SK-MEL-5 (cell line): Measurements from ENCODE around the gene GNG2. TPM values are rescaled to one million over a fixed set of nuclear protein-coding genes. Genes with fewer than 3 reads are reported as not detected.
A peak's percentile ranks its signal among the peaks of the same experiment; 100 is the strongest.

Experiments
- DNase-seq: peaks from one replicate; pipeline ENCODE4 v3.0.0-alpha.2; 2016; ENCODE audit warnings: low read depth, low spot score
- in situ Hi-C: cut with HindIII; loops from 2 replicates; pipeline ENCODE4 v1.10.0; 2016; ENCODE audit warnings: low sequenced_read_pairs, high pct_unique_total_duplicates, low pct_unique_long_range_greater_than_20kb
- total RNA-seq: library from RNA; depleted of rRNA; stranded (reverse); fragments of >200 nt; shearing (Covaris generic); gene quantifications from 2 replicates; pipeline ENCODE4 v1.2.3, GENCODE V29; 2014

The GNG2 gene
- total RNA-seq, 1 experiment from 2014 or later, result 19.1 TPM

GRCh38 chr14:51848120-51848519 lies 12.3 kb upstream of the GNG2 start:
- in situ Hi-C loops, result no loop called here
- no peak for DNase-seq

GRCh38 chr14:51849097-51849496 lies 11.3 kb upstream of the GNG2 start:
- no peak for DNase-seq
- in situ Hi-C loops, result no loop called here

GRCh38 chr14:51850651-51851050 lies 9.8 kb upstream of the GNG2 start:
- no peak for DNase-seq
- in situ Hi-C loops, result no loop called here

GRCh38 chr14:51852541-51852940 lies 7.9 kb upstream of the GNG2 start:
- no peak for DNase-seq
- in situ Hi-C loops, result no loop called here

DNA sequence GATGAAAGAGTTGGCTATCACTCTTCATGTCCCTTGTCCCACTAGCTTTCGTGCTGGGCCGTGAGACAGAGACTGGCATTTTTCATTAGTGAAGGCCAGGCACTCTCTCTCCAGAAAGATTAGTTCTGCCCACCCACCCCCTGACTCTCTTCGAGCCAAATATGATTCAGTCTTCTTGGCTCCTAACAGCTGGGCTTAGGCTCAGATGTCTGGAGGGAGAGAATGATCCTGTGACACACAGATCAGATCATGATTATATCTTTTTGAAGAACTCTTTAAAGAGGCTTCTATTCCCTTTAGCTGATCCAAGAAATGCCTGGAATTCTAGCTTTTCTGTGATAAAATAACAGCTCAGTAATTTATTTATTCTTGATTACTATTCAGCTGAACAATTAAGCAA lies 5.2 kb upstream of the GNG2 start:
- DNase-seq, result no peak
- in situ Hi-C loops, result no loop called here

DNA sequence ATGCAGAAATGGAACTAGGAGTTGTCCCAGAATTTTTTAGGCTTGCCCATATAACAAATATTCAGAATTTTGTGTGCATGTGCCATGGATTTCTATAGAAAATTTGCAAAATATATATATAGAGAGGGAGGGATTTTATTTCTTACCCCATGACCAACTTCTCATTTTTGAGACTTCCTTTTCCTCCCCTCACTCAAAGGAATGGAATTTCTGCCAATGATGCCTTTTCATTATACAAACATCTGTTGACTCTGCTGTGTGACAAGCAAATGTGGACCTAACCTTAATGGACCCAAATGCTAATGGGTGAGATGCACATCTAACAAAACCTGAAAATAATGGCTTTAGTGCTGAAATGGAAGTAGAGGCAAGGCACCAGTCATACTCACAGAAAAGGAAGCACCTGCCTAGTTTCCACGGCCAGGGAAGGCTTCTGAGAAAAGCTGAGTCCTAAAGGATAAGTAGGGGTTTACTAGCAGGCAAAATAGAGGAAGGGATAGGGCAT lies 3.6 kb upstream of the GNG2 start:
- DNase-seq, result no peak
- in situ Hi-C loops, result no loop called here

DNA sequence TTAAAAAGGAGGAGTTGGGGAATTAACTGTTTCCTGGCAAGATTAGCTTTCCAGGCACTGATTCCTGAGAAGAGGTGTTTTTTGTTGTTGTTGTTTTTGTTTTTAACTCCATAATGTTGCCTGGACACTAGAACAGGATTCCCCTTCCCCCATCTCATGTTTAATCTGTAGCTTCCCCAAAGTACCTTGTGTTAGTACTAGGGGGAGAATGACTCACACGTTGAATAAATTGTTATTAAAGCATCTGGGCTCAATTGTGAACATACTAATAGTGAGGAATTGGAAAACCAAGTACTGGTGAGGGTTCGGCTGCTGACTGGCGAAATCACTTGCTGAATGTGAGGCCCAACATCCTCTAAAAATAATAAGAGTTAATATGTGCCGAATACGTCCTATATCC lies 1.3 kb upstream of the GNG2 start:
- in situ Hi-C loops, result no loop called here
- DNase-seq, result no peak

DNA sequence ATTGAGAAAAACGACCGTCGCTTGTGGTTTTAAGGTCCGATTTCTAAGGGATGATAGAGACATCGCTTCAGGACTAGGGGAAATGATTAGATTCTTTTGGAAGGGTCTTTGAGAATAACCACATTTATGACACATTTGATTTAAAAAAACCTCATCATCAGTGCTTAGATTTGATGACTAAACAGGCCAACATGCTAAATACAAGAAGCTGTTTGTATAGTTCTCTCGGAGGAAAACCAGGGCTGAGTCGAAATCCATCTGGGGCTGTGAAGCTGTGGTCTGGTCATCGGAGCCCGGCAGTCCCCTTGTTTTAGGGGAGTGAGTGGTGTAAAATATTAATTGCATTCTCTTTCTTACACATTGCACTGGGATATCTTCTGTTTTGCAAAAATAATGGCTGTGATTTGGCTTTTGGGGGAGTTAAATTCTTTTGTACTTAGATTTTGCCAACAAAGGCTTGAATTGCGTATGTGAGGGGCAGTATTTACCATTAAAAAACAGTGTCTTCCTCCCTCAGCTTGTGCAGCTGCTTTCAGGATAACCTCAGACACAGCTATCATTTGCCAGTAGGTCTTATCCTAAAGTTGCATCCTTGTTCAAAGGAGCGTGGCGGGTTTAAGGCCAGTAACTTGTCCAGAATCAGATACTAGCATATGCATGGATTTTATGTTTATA lies 550 bp downstream of the GNG2 start:
- no peak for DNase-seq
- in situ Hi-C loops, result no loop called here

- DNase-seq, result peak; percentile 26
- in situ Hi-C loops, result no loop called here
These were observed 1.9 kb downstream of the GNG2 start for GRCh38 chr14:51862176-51862796.

GRCh38 chr14:51862860-51863259 lies 2.4 kb downstream of the GNG2 start:
- DNase-seq, result peak; percentile 31
- in situ Hi-C loops, result no loop called here

GRCh38 chr14:51865953-51866747 lies 5.7 kb downstream of the GNG2 start:
- in situ Hi-C loops, result no loop called here

GRCh38 chr14:51867741-51868140 lies 7.3 kb downstream of the GNG2 start:
- DNase-seq, result no peak
- in situ Hi-C loops, result no loop called here

More at GRCh38 chr14:51865953-51866747, 5.7 kb downstream of the GNG2 start:
- DNase-seq, result no peak

DNA sequence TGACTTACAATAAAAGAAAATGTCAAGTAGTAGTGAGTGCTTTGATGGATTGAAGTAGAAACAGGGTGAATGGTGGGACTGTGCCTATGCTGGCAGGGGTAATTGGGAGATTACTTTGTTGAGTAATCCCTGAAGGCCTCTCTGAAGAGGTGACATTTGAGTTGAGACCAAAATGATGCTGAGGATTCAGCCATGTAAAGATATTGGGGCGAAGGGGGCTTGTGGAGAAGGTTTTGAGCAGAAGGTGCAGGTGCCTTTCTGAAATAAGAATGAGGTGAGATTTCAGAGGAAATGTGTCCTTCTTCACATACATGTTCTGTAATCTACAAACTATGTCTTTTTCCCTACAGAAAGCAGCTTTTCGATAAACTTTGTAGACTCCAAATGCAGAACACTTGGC lies 8.0 kb downstream of the GNG2 start:
- no peak for DNase-seq
- in situ Hi-C loops, result no loop called here

GRCh38 chr14:51869411-51870100 lies 9.1 kb downstream of the GNG2 start:
- in situ Hi-C loops, result no loop called here
- DNase-seq, result no peak

- in situ Hi-C loops, result no loop called here
- no peak for DNase-seq
These were observed 10.2 kb downstream of the GNG2 start for GRCh38 chr14:51870606-51871005.

- no peak for DNase-seq
- in situ Hi-C loops, result no loop called here
These were observed 11.4 kb downstream of the GNG2 start for GRCh38 chr14:51871846-51872245.

DNA sequence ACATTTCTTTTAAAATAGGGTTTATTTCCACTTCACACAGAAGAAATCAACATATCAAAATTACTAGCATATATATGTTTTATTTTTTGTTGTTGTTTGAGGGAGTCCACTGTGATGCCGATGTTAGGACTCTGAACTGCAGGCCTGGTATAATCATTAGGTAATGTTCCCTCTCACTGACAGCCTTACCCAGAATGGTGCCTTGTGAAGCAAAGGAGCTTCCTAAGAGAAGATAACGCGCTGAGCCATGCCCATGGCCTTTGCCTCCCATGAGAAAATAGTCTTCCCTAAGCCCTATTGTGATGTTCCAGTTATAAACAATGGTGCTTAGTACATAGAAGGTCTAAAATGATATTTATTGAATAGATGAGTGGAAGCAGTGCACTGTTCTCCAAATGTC lies 12.0 kb downstream of the GNG2 start:
- DNase-seq, result no peak
- in situ Hi-C loops, result no loop called here
